Spinal cord (tissue), 10 donors: Measurements from ENCODE around the gene NEMP1. TPM values are rescaled to one million over a fixed set of nuclear protein-coding genes. Genes with fewer than 3 reads are reported as not detected.
"Not testable (repeated sequence)": the region's sequence is repeated elsewhere in the genome, so short reads cannot be mapped to it uniquely, and the experiment has no call there.

Source experiments
- DNase-seq, 6 donors: peaks; one replicate each; pipeline versions ENCODE4 v3.0.0 to v3.0.0-alpha.2; 2013 to 2015; ENCODE audit warnings: low spot score in 6 of 6, low read depth in 4 of 6
- H3K27ac ChIP-seq: one replicate; pipeline ENCODE4 v1.5.1; 2013; ENCODE audit warnings: low read depth, low read length, control low read depth
- H3K27me3 ChIP-seq: one replicate; pipeline ENCODE4 v1.6.1; 2013; ENCODE audit warnings: low read length; ENCODE audit not compliant: control insufficient read depth, insufficient read depth
- H3K36me3 ChIP-seq: one replicate; pipeline ENCODE4 v1.6.1; 2013; ENCODE audit warnings: low read length; ENCODE audit not compliant: control insufficient read depth, insufficient read depth
- H3K4me1 ChIP-seq: one replicate; pipeline ENCODE4 v1.6.1; 2013; ENCODE audit warnings: low read length; ENCODE audit not compliant: control insufficient read depth, insufficient read depth
- H3K4me3 ChIP-seq: one replicate; pipeline ENCODE4 v1.5.1; 2013; ENCODE audit warnings: low read depth, low read length, control low read depth
- H3K9me3 ChIP-seq: one replicate; pipeline ENCODE4 v1.6.1; 2013; ENCODE audit warnings: low read length; ENCODE audit not compliant: control insufficient read depth, insufficient read depth
- WGBS: methylation state at CpG from one replicate; pipeline ENCODE4 v1.1.5; 2013; ENCODE audit warnings: missing lambda C conversion rate; ENCODE audit not compliant: insufficient coverage; 5-methylcytosine and 5-hydroxymethylcytosine counted together
- polyA plus RNA-seq, 2 donors: library from polyadenylated mRNA; unstranded; fragments of 120-200 nt; gene quantifications; one replicate each; pipeline ENCODE4 v1.2.1, GENCODE V29; 2013; ENCODE audit not compliant: insufficient read length in 2 of 2
- total RNA-seq, 2 donors: library from RNA; depleted of rRNA in 1 of 2; stranded (reverse); fragments of 120-200 nt in 1 of 2; fragments of >200 nt in 1 of 2; gene quantifications; one replicate each; pipeline versions ENCODE4 v1.2.3 to v1.2.4, GENCODE V29; 2013 to 2014
- donor health status: healthy.

NEMP1 gene
- total and polyA plus RNA-seq, 4 donors, result 13.2 to 17.3 (median 13.6) TPM

GRCh38 chr12:57058454-57058853 is 20.1 kb downstream of the NEMP1 start:
- Histone ChIP-seq H3K4me3 (no peak overlapping the region), H3K27ac (no peak overlapping the region), H3K36me3 (peaks cover 4% of the 10 kb centered on the region), H3K27me3 (no peaks in the 10 kb centered on the region), H3K9me3 (no peaks in the 10 kb centered on the region), H3K4me1 (no peaks in the 10 kb centered on the region)
- 67% methylated on average over 1 of the region's 1 CpG for WGBS
- peak in 1 of 6 donors; percentile 6 for DNase-seq

- peaks cover 4% of the 10 kb centered on the region for H3K36me3 ChIP-seq
- no peaks in the 10 kb centered on the region for H3K27me3 ChIP-seq
- H3K27ac ChIP-seq, result no peak overlapping the region
- no peaks in the 10 kb centered on the region for H3K9me3 ChIP-seq
- H3K4me1 ChIP-seq, result no peaks in the 10 kb centered on the region
- peak in 1 of 6 donors; percentile 76 for DNase-seq
- WGBS, result 73% methylated on average over 2 of the region's 6 CpGs
- no peak overlapping the region for H3K4me3 ChIP-seq
These were observed 21.4 kb downstream of the NEMP1 start for GRCh38 chr12:57057067-57057751.

GRCh38 chr12:57055824-57056223 is 22.8 kb downstream of the NEMP1 start:
- Histone ChIP-seq H3K9me3 (no peaks in the 10 kb centered on the region), H3K4me3 (no peak overlapping the region), H3K27me3 (no peaks in the 10 kb centered on the region), H3K4me1 (no peaks in the 10 kb centered on the region), H3K27ac (no peak overlapping the region), H3K36me3 (peaks cover 4% of the 10 kb centered on the region)
- WGBS, result 80% methylated on average over 1 of the region's 3 CpGs
- DNase-seq, result no peak

GRCh38 chr12:57053901-57054300 is 24.7 kb downstream of the NEMP1 start:
- H3K4me3 ChIP-seq, H3K27me3 ChIP-seq, H3K27ac ChIP-seq, H3K36me3 ChIP-seq, H3K9me3 ChIP-seq, DNase-seq, H3K4me1 ChIP-seq: not testable (repeated sequence)
- 100% methylated on average over 1 of the region's 4 CpGs for WGBS

- not testable (repeated sequence) for DNase-seq
- no CpG with 5 or more reads among the region's 4 CpGs for WGBS
These were observed 25.4 kb downstream of the NEMP1 start for GRCh38 chr12:57053146-57053545.

GRCh38 chr12:57051011-57051410 is 27.6 kb downstream of the NEMP1 start:
- H3K4me3 ChIP-seq, result no peak overlapping the region
- H3K36me3 ChIP-seq, result no peaks in the 10 kb centered on the region
- no peak overlapping the region for H3K27ac ChIP-seq
- H3K27me3 ChIP-seq, result no peaks in the 10 kb centered on the region
- H3K9me3 ChIP-seq, result no peaks in the 10 kb centered on the region
- no CpG with 5 or more reads among the region's 1 CpG for WGBS
- no peaks in the 10 kb centered on the region for H3K4me1 ChIP-seq
- no peak for DNase-seq

More at GRCh38 chr12:57053146-57053545, 25.4 kb downstream of the NEMP1 start:
- not testable (repeated sequence) for H3K36me3 ChIP-seq, H3K4me1 ChIP-seq, H3K9me3 ChIP-seq, H3K27ac ChIP-seq, H3K27me3 ChIP-seq, H3K4me3 ChIP-seq

GRCh38 chr12:57049890-57050289 is 28.7 kb downstream of the NEMP1 start, which contains the start of gene MYO1A:
Gene MYO1A (minus strand): TSS chr12:57050129. CDS start chr12:57048323, 1,806 bp downstream.
- Histone ChIP-seq H3K27me3 (no peaks in the 10 kb centered on the region), H3K27ac (no peak within 1 kb of the TSS), H3K36me3 (no peaks in the 10 kb centered on the region), H3K4me3 (no peak within 1 kb of the TSS), H3K9me3 (no peaks in the 10 kb centered on the region), H3K4me1 (no peaks in the 10 kb centered on the region)
- DNase-seq, result no peak
- WGBS, result 67% methylated on average over 1 of the region's 2 CpGs

- Histone ChIP-seq H3K27me3 (no peaks in the 10 kb centered on the region), H3K9me3 (no peaks in the 10 kb centered on the region), H3K27ac (no peak overlapping the region), H3K36me3 (no peaks in the 10 kb centered on the region), H3K4me1 (no peaks in the 10 kb centered on the region), H3K4me3 (no peak overlapping the region)
- no peak for DNase-seq
- WGBS, result 100% methylated on average over 1 of the region's 4 CpGs
These were observed 29.5 kb downstream of the NEMP1 start for GRCh38 chr12:57049119-57049446.

GRCh38 chr12:57048423-57049118 is 30.0 kb downstream of the NEMP1 start:
- WGBS, result no CpG with 5 or more reads among the region's 1 CpG
- no peak overlapping the region for H3K4me3 ChIP-seq
- H3K36me3 ChIP-seq, result no peaks in the 10 kb centered on the region
- no peaks in the 10 kb centered on the region for H3K9me3 ChIP-seq
- H3K27me3 ChIP-seq, result no peaks in the 10 kb centered on the region
- H3K27ac ChIP-seq, result no peak overlapping the region
- no peak for DNase-seq
- no peaks in the 10 kb centered on the region for H3K4me1 ChIP-seq

GRCh38 chr12:57047981-57048380 is 30.6 kb downstream of the NEMP1 start:
- Histone ChIP-seq H3K9me3 (no peaks in the 10 kb centered on the region), H3K27ac (no peak overlapping the region), H3K36me3 (no peaks in the 10 kb centered on the region), H3K27me3 (no peaks in the 10 kb centered on the region), H3K4me3 (no peak overlapping the region), H3K4me1 (no peaks in the 10 kb centered on the region)
- 100% methylated on average over 1 of the region's 1 CpG for WGBS
- no peak for DNase-seq
